Measurements from ENCODE around the gene MTHFR. TPM values are rescaled to one million over a fixed set of nuclear protein-coding genes. Genes with fewer than 3 reads are reported as not detected.

Gene MTHFR
- polyA plus RNA-seq, 1 of the 3 experiments (the other 2 are of a cell fraction), result 5.3 TPM

- peaks cover 10 to 61% of the 10 kb centered on the region in 2 experiments for H3K36me3 ChIP-seq (replicated peaks in 1 of 2; ENCODE audit: control insufficient read depth in 1 of 2, insufficient read depth in 2 of 2, low read length in 1 of 2)
- no peaks in the 10 kb centered on the region for H3K79me2 ChIP-seq (ENCODE audit: insufficient read depth)
- H3K4me3 ChIP-seq (ENCODE audit: low read depth in 2 of 2, low read length in 1 of 2), result no peak overlapping the region
- no peak for DNase-seq
- ChIA-PET CTCF (interaction anchor here (1.3 to 6.4 kb wide), 2 partner anchors 14 to 69 kb away, joined by 4 to 29 read pairs; no protein-coding TSS in a partner anchor), POLR2A (no interaction called here)
- H3K27me3 ChIP-seq (ENCODE audit: insufficient read depth), result no peaks in the 10 kb centered on the region
- H3K9me3 ChIP-seq, result no peaks in the 10 kb centered on the region
- no peak overlapping the region for H3K4me2 ChIP-seq
- peaks cover 8% of the 10 kb centered on the region for H3F3A ChIP-seq (replicated peaks; ENCODE audit: insufficient read depth)
- H3K9ac ChIP-seq, result no peak overlapping the region
- no peak for TF ChIP-seq TAF1 (IDR thresholded peaks at IDR 0.05; ENCODE audit: borderline replicate concordance, low read depth, low read length)
- no peak for TF ChIP-seq MAX (IDR thresholded peaks at IDR 0.05; ENCODE audit: low read depth)
- TF ChIP-seq RXRA (IDR thresholded peaks at IDR 0.05; ENCODE audit: borderline replicate concordance, low read depth), result no peak
- no peak for TF ChIP-seq EP300 (IDR thresholded peaks at IDR 0.05; ENCODE audit: borderline replicate concordance in 1 of 2, low read depth in 1 of 2, low read length in 1 of 2)
- TF ChIP-seq USF2 (IDR thresholded peaks at IDR 0.05; ENCODE audit: borderline replicate concordance, low read depth, low read length), result no peak
- TF ChIP-seq REST (IDR thresholded peaks at IDR 0.05; ENCODE audit: low read depth, low read length), result no peak
- no peak for TF ChIP-seq FOXM1 (IDR thresholded peaks at IDR 0.05; ENCODE audit: low read depth)
- TF ChIP-seq PBX3 (IDR thresholded peaks at IDR 0.05), result no peak
- no peak for TF ChIP-seq POLR2AphosphoS5 (IDR thresholded peaks at IDR 0.05; ENCODE audit: low read depth, low read length)
- TF ChIP-seq TCF12 (IDR thresholded peaks at IDR 0.05), result no peak
- no peaks in the 10 kb centered on the region for H3K4me1 ChIP-seq (ENCODE audit: control insufficient read depth in 1 of 2, insufficient read depth in 2 of 2, low read depth in 1 of 2, low read length in 1 of 2)
- H2AFZ ChIP-seq (ENCODE audit: low read depth), result no peak overlapping the region
- H4K20me1 ChIP-seq (ENCODE audit: insufficient read depth), result no peaks in the 10 kb centered on the region
- 92% methylated on average over 7 of the region's 7 CpGs for WGBS (ENCODE audit: low lambda C conversion rate)
- no peak overlapping the region for H3K27ac ChIP-seq (ENCODE audit: low read depth in 2 of 2, low read length in 1 of 2)
- no peaks in the 10 kb centered on the region for H3K9me2 ChIP-seq
Observed at GRCh38 chr1:11825131-11825530, 19.4 kb upstream of the MTHFR start.

Measured in SK-N-SH (cell line).